ENCODE results near the gene UPF1.
"Not testable (repeated sequence)": the region's sequence is repeated elsewhere in the genome, so short reads cannot be mapped to it uniquely, and the experiment has no call there.

The UPF1 gene

GRCh38 chr19:18910010-18910409 lies 78.3 kb downstream of the UPF1 start:
- H3K9me3 ChIP-seq (ENCODE audit: control insufficient read depth in 2 of 2, low read length in 2 of 2), result no peaks in the 10 kb centered on the region
- H3K4me3 ChIP-seq (ENCODE audit: low read length in 2 of 2), result no peak overlapping the region
- no peak overlapping the region for H3K9ac ChIP-seq (ENCODE audit: low read length in 2 of 2)
- peaks cover 19 to 24% of the 10 kb centered on the region in 2 donors for H3K36me3 ChIP-seq (ENCODE audit: control insufficient read depth in 2 of 2, insufficient read depth in 2 of 2, low read length in 2 of 2)
- no peak overlapping the region for H3K27ac ChIP-seq (ENCODE audit: low read length)
- no peaks in the 10 kb centered on the region for H3K27me3 ChIP-seq (ENCODE audit: control insufficient read depth in 1 of 2, insufficient read depth in 2 of 2, low read length in 2 of 2)
- no peaks in the 10 kb centered on the region for H3K4me1 ChIP-seq (ENCODE audit: control insufficient read depth, insufficient read depth, low read length)

- H3K4me1 ChIP-seq (ENCODE audit: control insufficient read depth, insufficient read depth, low read length), result peaks cover 5% of the 10 kb centered on the region
These were observed 79.2 kb downstream of the UPF1 start for GRCh38 chr19:18910801-18911436.

GRCh38 chr19:18912933-18913332 lies 81.2 kb downstream of the UPF1 start:
- Histone ChIP-seq H3K27me3 (ENCODE audit: control insufficient read depth in 1 of 2, insufficient read depth in 2 of 2, low read length in 2 of 2) (no peaks in the 10 kb centered on the region), H3K36me3 (ENCODE audit: control insufficient read depth in 2 of 2, insufficient read depth in 2 of 2, low read length in 2 of 2) (peaks cover 12% of the 10 kb centered on the region in 2 donors), H3K4me1 (ENCODE audit: control insufficient read depth, insufficient read depth, low read length) (peaks cover 12% of the 10 kb centered on the region), H3K27ac (ENCODE audit: low read length) (no peak overlapping the region), H3K4me3 (ENCODE audit: low read length in 2 of 2) (no peak overlapping the region), H3K9me3 (ENCODE audit: control insufficient read depth in 2 of 2, low read length in 2 of 2) (no peaks in the 10 kb centered on the region), H3K9ac (ENCODE audit: low read length in 2 of 2) (no peak overlapping the region)

More at GRCh38 chr19:18910801-18911436, 79.2 kb downstream of the UPF1 start:
- peaks cover 21 to 23% of the 10 kb centered on the region in 2 donors for H3K36me3 ChIP-seq (ENCODE audit: control insufficient read depth in 2 of 2, insufficient read depth in 2 of 2, low read length in 2 of 2)
- no peaks in the 10 kb centered on the region for H3K27me3 ChIP-seq (ENCODE audit: control insufficient read depth in 1 of 2, insufficient read depth in 2 of 2, low read length in 2 of 2)
- no peak overlapping the region for H3K9ac ChIP-seq (ENCODE audit: low read length in 2 of 2)
- H3K9me3 ChIP-seq (ENCODE audit: control insufficient read depth in 2 of 2, low read length in 2 of 2), result no peaks in the 10 kb centered on the region
- H3K27ac ChIP-seq (ENCODE audit: low read length), result no peak overlapping the region
- no peak overlapping the region for H3K4me3 ChIP-seq (ENCODE audit: low read length in 2 of 2)

- Histone ChIP-seq H3K27me3 (ENCODE audit: control insufficient read depth in 1 of 2, insufficient read depth in 2 of 2, low read length in 2 of 2) (no peaks in the 10 kb centered on the region), H3K27ac (ENCODE audit: low read length) (no peak overlapping the region), H3K4me1 (ENCODE audit: control insufficient read depth, insufficient read depth, low read length) (peaks cover 15% of the 10 kb centered on the region), H3K9me3 (ENCODE audit: control insufficient read depth in 2 of 2, low read length in 2 of 2) (no peaks in the 10 kb centered on the region), H3K4me3 (ENCODE audit: low read length in 2 of 2) (no peak overlapping the region), H3K9ac (ENCODE audit: low read length in 2 of 2) (no peak overlapping the region), H3K36me3 (ENCODE audit: control insufficient read depth in 2 of 2, insufficient read depth in 2 of 2, low read length in 2 of 2) (peaks cover 12% of the 10 kb centered on the region in 2 donors)
These were observed 81.7 kb downstream of the UPF1 start for GRCh38 chr19:18913466-18913865.

- Histone ChIP-seq H3K36me3 (ENCODE audit: control insufficient read depth in 2 of 2, insufficient read depth in 2 of 2, low read length in 2 of 2) (peaks cover 9 to 12% of the 10 kb centered on the region in 2 donors), H3K27ac (ENCODE audit: low read length) (no peak overlapping the region), H3K9ac (ENCODE audit: low read length in 2 of 2) (no peak overlapping the region), H3K4me3 (ENCODE audit: low read length in 2 of 2) (no peak overlapping the region), H3K9me3 (ENCODE audit: control insufficient read depth in 2 of 2, low read length in 2 of 2) (no peaks in the 10 kb centered on the region), H3K4me1 (ENCODE audit: control insufficient read depth, insufficient read depth, low read length) (peaks cover 29% of the 10 kb centered on the region), H3K27me3 (ENCODE audit: control insufficient read depth in 1 of 2, insufficient read depth in 2 of 2, low read length in 2 of 2) (no peaks in the 10 kb centered on the region)
These were observed 83.9 kb downstream of the UPF1 start for GRCh38 chr19:18915639-18916038.

GRCh38 chr19:18917593-18917992 lies 85.8 kb downstream of the UPF1 start:
- not testable (repeated sequence) for H3K9ac ChIP-seq (ENCODE audit: low read length in 2 of 2); H3K9me3 ChIP-seq (ENCODE audit: control insufficient read depth in 2 of 2, low read length in 2 of 2); H3K27ac ChIP-seq (ENCODE audit: low read length); H3K4me3 ChIP-seq (ENCODE audit: low read length in 2 of 2); H3K27me3 ChIP-seq (ENCODE audit: control insufficient read depth in 1 of 2, insufficient read depth in 2 of 2, low read length in 2 of 2)
- Histone ChIP-seq H3K4me1 (ENCODE audit: control insufficient read depth, insufficient read depth, low read length) (peaks cover 34% of the 10 kb centered on the region), H3K36me3 (ENCODE audit: control insufficient read depth in 2 of 2, insufficient read depth in 2 of 2, low read length in 2 of 2) (peaks cover 16% of the 10 kb centered on the region in 2 donors)
